GM12873 (cell line): Measurements from ENCODE around the gene SGMS2.

ENCODE experiments used
- CTCF ChIP-seq: IDR thresholded peaks from 2 replicates; pipeline ENCODE4 v1.5.1; 2012; ENCODE audit warnings: low read depth, mild to moderate bottlenecking, moderate library complexity, low read length, control low read depth; ENCODE audit not compliant: insufficient read depth; ENCODE audit errors: missing control alignments

Gene SGMS2

DNA sequence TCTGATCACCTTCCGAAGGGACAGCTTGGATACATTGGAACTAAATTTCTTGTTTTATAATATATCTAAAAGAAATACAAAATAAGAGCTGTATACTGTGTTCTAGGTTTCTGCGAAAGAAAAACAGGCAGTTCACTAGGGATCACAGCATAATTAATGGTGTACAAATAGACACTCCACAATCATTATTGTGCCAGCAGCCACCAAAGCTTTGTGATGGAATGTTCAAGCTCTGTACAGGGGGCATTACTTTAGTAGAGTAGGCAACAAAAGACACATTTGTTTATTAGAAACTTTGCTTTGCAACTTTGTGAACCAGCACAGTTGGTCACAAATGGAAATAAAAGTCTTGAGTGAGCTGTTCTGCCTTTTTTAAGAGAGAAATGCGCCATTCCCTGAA lies 49.3 kb downstream of the SGMS2 start:
- TF ChIP-seq CTCF, result no peak

DNA sequence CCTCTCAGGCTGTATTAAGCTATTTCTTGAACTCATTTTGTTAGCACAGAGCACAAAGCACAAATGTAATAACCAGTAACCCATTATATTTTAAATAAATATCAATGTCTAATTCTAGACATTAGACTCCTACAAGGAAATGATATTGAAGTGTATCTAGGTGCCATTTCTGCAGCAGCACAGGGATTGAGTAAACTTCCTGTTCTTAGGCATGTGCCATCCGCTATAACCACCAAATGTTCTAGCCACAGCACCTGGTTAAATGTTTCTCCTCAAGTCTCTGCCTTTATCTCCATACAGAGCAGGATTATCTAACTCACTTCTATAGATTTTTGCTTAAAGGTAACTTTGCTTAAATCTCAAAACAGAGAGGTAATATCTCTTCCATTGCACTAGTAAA lies 51.4 kb downstream of the SGMS2 start:
- no peak for TF ChIP-seq CTCF

DNA sequence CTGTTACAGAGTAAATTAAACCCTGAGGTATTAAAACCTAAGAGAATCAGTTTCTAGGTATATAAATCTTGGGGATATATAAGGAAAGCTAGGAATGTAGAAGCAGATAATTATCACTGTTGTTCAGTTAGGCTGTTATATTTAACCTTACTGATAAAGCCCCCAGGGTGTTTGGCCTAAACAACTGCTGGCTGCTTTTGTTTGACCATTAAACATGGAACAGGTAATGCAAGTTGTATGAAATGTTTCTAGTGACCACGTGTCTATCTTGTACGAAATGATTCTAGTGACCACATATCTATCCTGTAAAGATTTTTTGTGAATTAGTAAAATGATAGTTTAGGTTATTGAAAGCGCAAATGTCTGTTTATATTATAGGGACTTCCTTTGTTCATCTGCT lies 52.6 kb downstream of the SGMS2 start:
- no peak for TF ChIP-seq CTCF

DNA sequence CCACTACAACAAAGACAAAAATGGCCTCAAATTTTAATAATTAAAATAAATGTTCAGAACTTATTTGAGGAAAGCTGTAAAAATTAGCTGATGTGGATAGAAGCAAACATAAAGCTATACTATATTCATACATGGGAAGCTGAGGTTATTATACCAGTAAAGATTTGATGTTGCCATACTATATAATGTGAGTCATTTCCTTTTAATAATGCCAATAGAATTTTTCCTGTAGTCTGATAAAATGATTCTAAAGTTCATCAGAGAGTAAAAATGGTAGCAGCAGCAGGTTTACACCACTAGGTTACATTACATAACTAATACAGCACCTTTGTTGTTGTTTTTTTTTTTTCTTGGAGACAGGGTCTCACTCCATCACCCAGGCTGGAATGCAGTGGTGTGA lies 61.1 kb downstream of the SGMS2 start:
- no peak for TF ChIP-seq CTCF

DNA sequence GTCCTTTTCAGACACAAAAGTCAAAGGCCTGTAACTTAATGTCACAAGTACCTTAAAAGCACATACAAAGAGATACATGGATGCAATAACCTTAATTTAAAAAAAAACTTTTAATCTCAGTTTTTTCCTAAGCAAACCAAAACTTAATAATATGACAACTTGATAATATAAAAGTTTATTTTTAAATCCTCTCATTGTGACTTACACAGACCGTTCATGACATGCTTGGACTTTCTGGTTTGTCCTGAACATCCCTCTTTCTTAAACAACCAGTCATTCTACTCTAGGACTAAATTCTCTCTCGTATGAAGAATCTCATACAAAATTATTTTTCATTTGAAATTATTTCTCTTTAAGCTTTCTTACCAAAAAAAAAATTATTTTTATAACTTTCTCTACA lies 63.5 kb downstream of the SGMS2 start:
- TF ChIP-seq CTCF, result no peak

- no peak for TF ChIP-seq CTCF
Observed at GRCh38 chr4:107890779-107891178, 66.0 kb downstream of the SGMS2 start.

GRCh38 chr4:107891299-107891698 lies 66.6 kb downstream of the SGMS2 start:
- no peak for TF ChIP-seq CTCF
